GM12875 (cell line): Measurements from ENCODE around the gene DAZAP1.
A peak's percentile ranks its signal among the peaks of the same experiment; 100 is the strongest.

ENCODE experiments used
- H3K4me3 ChIP-seq: one replicate; pipeline ENCODE4 v1.5.1; 2011; ENCODE audit warnings: low read depth, low read length, control low read depth
- TF ChIP-seq, protein P1 (sequence below): IDR thresholded peaks from 2 replicates; pipeline ENCODE4 v1.5.1; 2011; ENCODE audit warnings: low read depth, mild to moderate bottlenecking, control low read depth, inconsistent platforms, low read length, moderate library complexity, borderline replicate concordance; ENCODE audit not compliant: insufficient read depth

DAZAP1 gene

DNA sequence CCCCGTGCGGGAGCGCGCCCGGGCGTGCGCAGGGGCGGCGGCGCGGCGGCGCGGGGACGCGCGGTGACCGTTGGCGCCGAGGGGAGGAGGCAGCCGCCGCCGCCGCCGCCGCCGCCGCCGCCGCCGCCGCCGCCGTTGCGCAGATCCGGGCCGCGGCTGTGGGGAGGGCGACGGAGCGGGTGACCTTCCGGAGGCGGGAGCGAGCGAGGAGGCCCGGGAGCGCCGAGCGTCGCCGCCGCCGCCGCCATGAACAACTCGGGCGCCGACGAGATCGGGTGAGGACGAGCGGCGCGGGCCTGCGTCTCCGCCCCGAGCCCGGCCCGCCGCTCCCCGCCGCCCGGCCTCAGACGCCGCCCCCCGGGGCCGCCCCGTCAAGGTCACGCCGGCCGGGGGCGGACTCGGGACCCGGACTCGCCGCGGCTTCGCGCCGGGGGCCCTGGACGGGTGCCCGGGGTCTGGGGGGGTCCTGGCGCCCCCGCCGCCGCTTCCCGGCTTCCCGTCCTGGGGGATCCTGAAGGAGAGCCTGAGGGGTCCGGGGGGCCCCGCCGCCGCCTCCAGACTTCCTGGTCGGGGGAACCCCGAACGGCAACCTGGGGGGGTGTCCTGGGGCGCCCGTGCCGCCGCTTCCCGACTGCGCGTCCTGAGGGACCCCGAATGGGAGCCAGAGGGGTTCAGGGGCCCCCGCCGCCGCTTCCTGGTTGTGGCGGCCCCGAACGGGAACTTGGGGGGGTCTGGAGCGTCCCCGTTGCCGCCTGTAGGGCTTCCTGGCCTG lies at the start of gene DAZAP1:
TSS of gene DAZAP1 (plus strand) at position 59 of the 772 bp plus-strand sequence. CDS start at position 247, 188 bp downstream.
- TF ChIP-seq, protein P1, sequence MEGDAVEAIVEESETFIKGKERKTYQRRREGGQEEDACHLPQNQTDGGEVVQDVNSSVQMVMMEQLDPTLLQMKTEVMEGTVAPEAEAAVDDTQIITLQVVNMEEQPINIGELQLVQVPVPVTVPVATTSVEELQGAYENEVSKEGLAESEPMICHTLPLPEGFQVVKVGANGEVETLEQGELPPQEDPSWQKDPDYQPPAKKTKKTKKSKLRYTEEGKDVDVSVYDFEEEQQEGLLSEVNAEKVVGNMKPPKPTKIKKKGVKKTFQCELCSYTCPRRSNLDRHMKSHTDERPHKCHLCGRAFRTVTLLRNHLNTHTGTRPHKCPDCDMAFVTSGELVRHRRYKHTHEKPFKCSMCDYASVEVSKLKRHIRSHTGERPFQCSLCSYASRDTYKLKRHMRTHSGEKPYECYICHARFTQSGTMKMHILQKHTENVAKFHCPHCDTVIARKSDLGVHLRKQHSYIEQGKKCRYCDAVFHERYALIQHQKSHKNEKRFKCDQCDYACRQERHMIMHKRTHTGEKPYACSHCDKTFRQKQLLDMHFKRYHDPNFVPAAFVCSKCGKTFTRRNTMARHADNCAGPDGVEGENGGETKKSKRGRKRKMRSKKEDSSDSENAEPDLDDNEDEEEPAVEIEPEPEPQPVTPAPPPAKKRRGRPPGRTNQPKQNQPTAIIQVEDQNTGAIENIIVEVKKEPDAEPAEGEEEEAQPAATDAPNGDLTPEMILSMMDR = no peak
- peak within 1 kb of the TSS; percentile 96 for H3K4me3 ChIP-seq

DNA sequence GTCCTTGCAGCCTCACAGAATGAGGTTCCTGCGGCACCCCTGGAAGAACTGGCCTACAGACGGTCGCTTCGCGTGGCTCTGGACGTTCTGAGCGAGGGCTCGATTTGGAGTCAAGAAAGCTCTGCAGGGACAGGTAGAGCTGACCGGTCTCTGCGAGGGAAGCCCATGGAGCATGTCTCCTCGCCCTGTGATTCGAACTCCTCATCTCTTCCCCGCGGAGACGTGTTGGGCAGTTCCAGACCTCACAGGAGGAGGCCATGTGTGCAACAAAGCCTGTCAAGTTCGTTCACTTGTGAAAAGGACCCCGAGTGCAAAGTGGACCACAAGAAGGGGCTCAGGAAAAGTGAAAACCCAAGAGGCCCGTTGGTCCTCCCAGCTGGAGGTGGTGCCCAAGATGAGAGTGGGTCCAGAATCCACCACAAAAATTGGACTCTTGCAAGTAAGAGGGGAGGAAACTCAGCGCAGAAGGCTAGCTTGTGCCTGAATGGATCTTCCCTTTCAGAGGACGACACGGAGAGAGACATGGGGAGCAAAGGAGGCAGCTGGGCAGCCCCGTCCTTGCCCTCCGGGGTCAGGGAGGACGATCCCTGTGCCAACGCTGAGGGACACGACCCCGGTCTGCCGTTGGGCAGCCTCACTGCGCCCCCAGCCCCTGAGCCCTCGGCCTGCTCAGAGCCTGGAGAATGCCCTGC lies 47.1 kb upstream of the DAZAP1 start:
- no peak overlapping the region for H3K4me3 ChIP-seq
- TF ChIP-seq, protein P1 = no peak

DNA sequence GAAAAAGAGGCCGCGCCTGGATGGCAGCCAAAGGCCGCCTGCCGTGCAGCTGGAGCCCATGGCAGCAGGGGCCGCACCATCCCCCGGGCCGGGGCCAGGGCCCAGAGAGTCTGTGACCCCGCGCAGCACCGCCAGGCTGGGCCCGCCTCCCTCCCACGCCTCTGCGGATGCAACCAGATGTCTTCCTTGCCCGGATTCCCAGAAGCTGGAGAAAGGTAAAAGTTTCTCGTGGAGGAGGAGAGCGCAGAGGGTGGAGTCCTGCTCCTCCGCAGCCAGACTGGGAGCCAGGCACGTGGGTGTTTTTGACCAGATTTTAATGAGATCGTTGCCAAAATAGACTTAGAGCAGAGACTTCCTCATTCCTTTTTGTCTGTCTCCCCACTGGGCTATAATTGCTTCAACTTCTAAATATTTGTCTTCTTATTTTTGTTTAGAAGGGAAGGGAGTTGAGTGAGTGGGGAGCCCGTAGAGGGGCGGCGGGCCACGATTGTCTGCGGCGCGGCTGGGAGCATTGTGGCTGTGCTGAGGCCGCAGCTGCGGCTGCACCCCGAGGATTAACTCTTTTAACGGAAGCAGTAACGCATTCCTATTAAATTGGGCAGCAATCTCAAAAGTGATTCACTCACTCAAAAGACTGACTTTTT lies 46.4 kb upstream of the DAZAP1 start:
- TF ChIP-seq, protein P1 = no peak
- no peak overlapping the region for H3K4me3 ChIP-seq

DNA sequence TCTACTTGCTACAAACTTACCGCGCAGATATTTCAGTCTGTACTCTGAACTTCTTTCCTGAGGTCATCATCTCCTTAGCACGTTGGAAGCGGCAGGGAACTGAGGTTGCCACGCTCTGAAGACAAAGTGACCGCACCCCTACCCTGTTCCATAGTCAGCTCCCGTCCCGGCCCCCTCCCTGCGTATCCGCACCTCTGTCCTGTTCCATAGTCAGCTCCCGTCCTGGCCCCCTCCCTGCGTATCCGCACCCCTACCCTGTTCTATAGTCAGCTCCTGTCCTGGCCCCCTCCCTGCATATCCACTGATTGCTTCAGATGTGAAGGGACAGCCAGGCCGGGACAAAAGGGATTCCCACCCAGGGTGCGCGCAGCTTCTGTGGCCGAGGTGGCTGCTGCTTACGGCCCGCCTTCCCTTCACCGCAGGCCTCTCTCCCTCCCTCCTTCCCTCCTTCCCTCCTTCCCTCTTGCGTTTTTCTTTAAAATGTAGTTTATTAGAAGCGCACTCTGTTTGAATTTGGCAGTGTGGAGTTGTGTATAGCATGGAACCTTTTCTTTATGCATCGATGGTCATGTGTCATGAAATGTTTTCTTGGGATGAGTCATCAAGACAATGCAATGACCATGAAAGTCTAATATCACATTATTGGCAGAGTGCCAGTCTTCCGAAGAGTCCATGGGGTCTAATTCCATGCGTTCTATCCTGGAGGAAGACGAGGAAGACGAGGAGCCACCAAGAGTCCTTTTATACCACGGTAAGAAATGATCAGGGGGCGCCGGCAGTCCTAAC lies 45.6 kb upstream of the DAZAP1 start:
- H3K4me3 ChIP-seq = no peak overlapping the region
- TF ChIP-seq, protein P1 = no peak

DNA sequence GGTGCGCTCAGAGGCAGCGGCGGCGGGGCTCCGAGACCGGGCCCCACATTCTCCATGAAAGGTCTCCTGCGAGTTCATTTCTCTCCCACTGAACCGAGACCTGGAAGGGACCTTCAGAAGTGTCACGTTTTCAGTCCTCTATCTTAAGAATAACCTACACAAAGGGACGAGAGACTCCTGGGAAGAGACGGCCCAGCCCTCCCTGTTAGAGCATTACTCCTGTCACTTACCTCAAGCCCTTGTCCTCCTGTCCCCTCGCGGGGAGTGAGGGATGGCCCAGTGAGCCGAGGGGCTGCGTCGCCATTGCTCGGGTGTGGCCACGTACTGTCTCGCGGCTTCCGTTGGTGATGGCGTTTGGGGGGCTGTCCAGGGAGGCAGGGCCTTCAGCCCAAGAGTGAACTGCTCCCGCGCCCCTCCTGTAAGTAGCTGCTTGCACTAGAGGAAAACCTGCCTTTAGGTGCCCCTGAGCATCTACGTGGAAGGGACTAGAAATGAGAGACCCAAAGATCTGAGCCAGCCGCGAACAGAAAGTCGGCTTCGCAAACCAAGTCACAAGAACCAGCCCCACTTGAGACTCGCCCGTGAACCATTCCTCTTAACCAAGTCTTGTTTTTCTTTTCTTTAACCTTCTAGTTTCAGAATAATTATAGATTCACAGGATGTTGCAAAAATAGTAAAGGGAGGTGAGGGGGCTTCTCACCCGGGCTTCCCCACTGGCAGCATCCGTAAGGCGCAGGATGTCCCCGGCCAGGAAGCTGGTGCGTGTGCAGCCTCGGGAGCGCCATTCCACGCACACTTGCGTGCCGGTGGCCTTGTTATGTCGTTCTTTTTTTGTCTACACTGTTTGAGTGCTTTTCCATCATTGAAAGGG lies 44.8 kb upstream of the DAZAP1 start:
- H3K4me3 ChIP-seq = no peak overlapping the region
- TF ChIP-seq, protein P1 = no peak

DNA sequence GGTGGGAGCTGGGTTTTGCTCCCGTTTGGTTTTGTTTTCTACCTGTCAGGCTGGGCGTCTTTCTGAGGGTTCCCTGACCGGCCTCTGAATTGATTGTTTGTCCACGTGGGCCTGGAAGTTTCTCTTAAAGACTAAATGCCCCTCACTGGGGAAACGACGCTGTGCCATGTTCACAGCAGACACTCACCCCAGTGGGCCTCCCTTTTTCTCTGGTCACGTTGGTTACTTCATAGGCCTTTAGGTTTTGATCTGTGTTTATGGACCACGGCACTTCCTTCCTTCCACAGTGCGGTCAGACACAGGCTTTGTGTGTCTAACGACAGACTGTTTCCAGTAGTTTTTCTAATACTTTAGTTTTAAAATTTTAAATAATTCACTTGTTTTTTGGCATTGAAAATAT lies 43.8 kb upstream of the DAZAP1 start:
- TF ChIP-seq, protein P1 = no peak
- peak overlapping the region; percentile 21 for H3K4me3 ChIP-seq
